Fibroblast of skin of left quadriceps (primary cell): ENCODE measurements around the gene PCED1A.
"Not testable (repeated sequence)": the region's sequence is repeated elsewhere in the genome, so short reads cannot be mapped to it uniquely, and the experiment has no call there.

Experiments
- DNase-seq, 2 experiments: peaks; one replicate each; pipeline ENCODE4 v3.0.0-alpha.2; 2013; ENCODE audit warnings: low read depth in 2 of 2

The PCED1A gene

GRCh38 chr20:2829376-2829775 lies 11.1 kb downstream of the PCED1A start:
- DNase-seq = no peak

GRCh38 chr20:2826655-2827054 lies 13.8 kb downstream of the PCED1A start:
- no peak for DNase-seq

GRCh38 chr20:2825761-2826160 lies 14.7 kb downstream of the PCED1A start:
- no peak for DNase-seq

GRCh38 chr20:2822073-2822472 lies 18.4 kb downstream of the PCED1A start:
- peak in 1 of 2 experiments; percentile 40 for DNase-seq

- DNase-seq = no peak
Observed at GRCh38 chr20:2820896-2821869, 19.3 kb downstream of the PCED1A start.

- peak in 1 of 2 experiments; percentile 44 for DNase-seq
Observed at GRCh38 chr20:2820084-2820895, 20.2 kb downstream of the PCED1A start.

- no peak for DNase-seq
Observed at GRCh38 chr20:2817891-2818595, 22.4 kb downstream of the PCED1A start.

- no peak for DNase-seq
Observed at GRCh38 chr20:2817341-2817726, 23.1 kb downstream of the PCED1A start.

- DNase-seq = no peak
Observed at GRCh38 chr20:2816583-2817340, 23.7 kb downstream of the PCED1A start.

GRCh38 chr20:2816030-2816582 lies 24.3 kb downstream of the PCED1A start, which contains the start of gene TMEM239:
TMEM239 (plus strand) TSS chr20:2816364; CDS start chr20:2816555, 191 bp downstream.
- DNase-seq = no peak

GRCh38 chr20:2815242-2815900 lies 25.1 kb downstream of the PCED1A start:
- DNase-seq = no peak

- DNase-seq = peak; percentile 99
Observed at GRCh38 chr20:2814587-2815051, 25.8 kb downstream of the PCED1A start, which contains the start of gene C20orf141. C20orf141 (plus strand) TSS chr20:2814987; CDS start chr20:2815185, 198 bp downstream.

GRCh38 chr20:2814076-2814475 lies 26.4 kb downstream of the PCED1A start:
- DNase-seq = no peak

- DNase-seq = no peak
Observed at GRCh38 chr20:2812189-2812588, 28.3 kb downstream of the PCED1A start.

- no peak for DNase-seq
Observed at GRCh38 chr20:2809690-2810089, 30.8 kb downstream of the PCED1A start.

- DNase-seq = not testable (repeated sequence)
Observed at GRCh38 chr20:2807929-2808328, 32.5 kb downstream of the PCED1A start.

GRCh38 chr20:2807019-2807418 lies 33.4 kb downstream of the PCED1A start:
- no peak for DNase-seq

GRCh38 chr20:2806351-2806701 lies 34.1 kb downstream of the PCED1A start:
- DNase-seq = no peak

GRCh38 chr20:2805689-2806350 lies 34.6 kb downstream of the PCED1A start:
- no peak for DNase-seq
